OCI-LY3 (cell line): Measurements from ENCODE around the gene METTL1.

Experiments used
- H2AFZ ChIP-seq: fragments of 200-600, 300-600 bp; shearing (Covaris generic); 2 replicates; pipeline ENCODE4 v1.6.0; 2014; ENCODE audit warnings: antibody characterized with exemption, low read depth, low read length
- H3K27ac ChIP-seq: fragments of 200-600, 300-600 bp; sonication (generic); 2 replicates; pipeline ENCODE4 v1.5.1; 2014; ENCODE audit warnings: mild to moderate bottlenecking, low read length, moderate library complexity, mixed read lengths
- H3K27me3 ChIP-seq: fragments of 200-600, 300-600 bp; sonication (generic); 2 replicates; pipeline ENCODE4 v1.6.1; 2014; ENCODE audit warnings: low read depth, low read length, mixed read lengths
- H3K36me3 ChIP-seq: fragments of 200-600, 300-600 bp; sonication (generic); replicated peaks from 2 replicates; pipeline ENCODE3; 2014; ENCODE audit warnings: low read depth, low read length, mixed read lengths
- H3K4me1 ChIP-seq: fragments of 300-600, 200-600 bp; sonication (generic); 2 replicates; pipeline ENCODE4 v1.6.1; 2014; ENCODE audit warnings: low read length, mixed read lengths
- H3K4me2 ChIP-seq: fragments of 200-600, 300-600 bp; sonication (generic); 2 replicates; pipeline ENCODE4 v1.6.1; 2014; ENCODE audit warnings: low read length, mixed read lengths
- H3K4me3 ChIP-seq: fragments of 300-600, 200-600 bp; sonication (generic); 2 replicates; pipeline ENCODE4 v1.5.1; 2014; ENCODE audit warnings: antibody characterized with exemption, mild to moderate bottlenecking, low read length, moderate library complexity
- H3K79me2 ChIP-seq: fragments of 300-600, 200-600 bp; shearing (Covaris generic); 2 replicates; pipeline ENCODE4 v1.6.1; 2014; ENCODE audit warnings: mild to moderate bottlenecking, low read length, mixed read lengths
- H3K9ac ChIP-seq: fragments of 300-600, 200-600 bp; shearing (Covaris generic); 2 replicates; pipeline ENCODE4 v1.6.0; 2014; ENCODE audit warnings: mild to moderate bottlenecking, low read length, moderate library complexity
- H3K9me3 ChIP-seq: fragments of 200-600, 300-600 bp; shearing (Covaris generic); 2 replicates; pipeline ENCODE4 v1.6.1; 2014; ENCODE audit warnings: low read length, mixed read lengths; ENCODE audit not compliant: insufficient read depth
- H4K20me1 ChIP-seq: fragments of 200-600, 300-600 bp; sonication (generic); 2 replicates; pipeline ENCODE4 v1.6.1; 2016; ENCODE audit warnings: low read length, mixed read lengths; ENCODE audit not compliant: insufficient read depth
- EZH2phosphoT487 ChIP-seq: fragments of 200-600 bp; shearing (Covaris generic); IDR thresholded peaks from 2 replicates; pipeline ENCODE4 v1.6.1; 2018; ENCODE audit warnings: antibody characterized with exemption, mixed run types, low read depth
- TF ChIP-seq, protein P1 (sequence below): fragments of 200-600, 300-600 bp; sonication (generic); IDR thresholded peaks from 2 replicates; pipeline ENCODE4 v1.5.1; 2014; ENCODE audit warnings: antibody characterized with exemption, low read length, low read depth

The METTL1 gene

DNA sequence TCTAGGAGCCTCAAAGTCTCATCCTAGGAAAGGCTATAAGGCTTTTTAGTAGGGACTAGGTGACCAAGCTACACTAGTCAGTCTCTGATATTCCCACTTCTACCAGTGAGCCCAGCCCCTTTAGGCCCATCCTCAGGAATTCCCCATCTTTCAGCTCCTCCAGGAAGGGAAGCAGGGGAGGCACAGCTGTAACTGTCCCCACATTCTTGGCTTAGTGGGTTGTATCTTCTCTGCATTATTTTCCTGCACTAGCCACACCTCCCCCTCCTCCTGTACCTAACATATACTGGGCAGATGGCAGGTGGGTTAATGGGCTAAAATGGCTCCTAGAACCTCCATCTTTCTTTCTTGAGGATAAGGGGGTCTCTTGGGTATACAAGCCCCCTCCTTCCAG, 4.6 kb downstream of the METTL1 start:
- no peak overlapping the region for H3K27ac ChIP-seq
- peaks cover 8% of the 10 kb centered on the region for H3K4me1 ChIP-seq
- no peak for TF ChIP-seq EZH2phosphoT487
- TF ChIP-seq, protein P1, sequence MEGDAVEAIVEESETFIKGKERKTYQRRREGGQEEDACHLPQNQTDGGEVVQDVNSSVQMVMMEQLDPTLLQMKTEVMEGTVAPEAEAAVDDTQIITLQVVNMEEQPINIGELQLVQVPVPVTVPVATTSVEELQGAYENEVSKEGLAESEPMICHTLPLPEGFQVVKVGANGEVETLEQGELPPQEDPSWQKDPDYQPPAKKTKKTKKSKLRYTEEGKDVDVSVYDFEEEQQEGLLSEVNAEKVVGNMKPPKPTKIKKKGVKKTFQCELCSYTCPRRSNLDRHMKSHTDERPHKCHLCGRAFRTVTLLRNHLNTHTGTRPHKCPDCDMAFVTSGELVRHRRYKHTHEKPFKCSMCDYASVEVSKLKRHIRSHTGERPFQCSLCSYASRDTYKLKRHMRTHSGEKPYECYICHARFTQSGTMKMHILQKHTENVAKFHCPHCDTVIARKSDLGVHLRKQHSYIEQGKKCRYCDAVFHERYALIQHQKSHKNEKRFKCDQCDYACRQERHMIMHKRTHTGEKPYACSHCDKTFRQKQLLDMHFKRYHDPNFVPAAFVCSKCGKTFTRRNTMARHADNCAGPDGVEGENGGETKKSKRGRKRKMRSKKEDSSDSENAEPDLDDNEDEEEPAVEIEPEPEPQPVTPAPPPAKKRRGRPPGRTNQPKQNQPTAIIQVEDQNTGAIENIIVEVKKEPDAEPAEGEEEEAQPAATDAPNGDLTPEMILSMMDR = no peak
- no peak overlapping the region for H2AFZ ChIP-seq
- H4K20me1 ChIP-seq = no peaks in the 10 kb centered on the region
- H3K27me3 ChIP-seq = no peaks in the 10 kb centered on the region
- no peak overlapping the region for H3K4me3 ChIP-seq
- H3K9ac ChIP-seq = no peak overlapping the region
- peaks cover 32% of the 10 kb centered on the region for H3K36me3 ChIP-seq
- no peaks in the 10 kb centered on the region for H3K9me3 ChIP-seq
- no peak overlapping the region for H3K4me2 ChIP-seq
- peaks cover 12% of the 10 kb centered on the region for H3K79me2 ChIP-seq

DNA sequence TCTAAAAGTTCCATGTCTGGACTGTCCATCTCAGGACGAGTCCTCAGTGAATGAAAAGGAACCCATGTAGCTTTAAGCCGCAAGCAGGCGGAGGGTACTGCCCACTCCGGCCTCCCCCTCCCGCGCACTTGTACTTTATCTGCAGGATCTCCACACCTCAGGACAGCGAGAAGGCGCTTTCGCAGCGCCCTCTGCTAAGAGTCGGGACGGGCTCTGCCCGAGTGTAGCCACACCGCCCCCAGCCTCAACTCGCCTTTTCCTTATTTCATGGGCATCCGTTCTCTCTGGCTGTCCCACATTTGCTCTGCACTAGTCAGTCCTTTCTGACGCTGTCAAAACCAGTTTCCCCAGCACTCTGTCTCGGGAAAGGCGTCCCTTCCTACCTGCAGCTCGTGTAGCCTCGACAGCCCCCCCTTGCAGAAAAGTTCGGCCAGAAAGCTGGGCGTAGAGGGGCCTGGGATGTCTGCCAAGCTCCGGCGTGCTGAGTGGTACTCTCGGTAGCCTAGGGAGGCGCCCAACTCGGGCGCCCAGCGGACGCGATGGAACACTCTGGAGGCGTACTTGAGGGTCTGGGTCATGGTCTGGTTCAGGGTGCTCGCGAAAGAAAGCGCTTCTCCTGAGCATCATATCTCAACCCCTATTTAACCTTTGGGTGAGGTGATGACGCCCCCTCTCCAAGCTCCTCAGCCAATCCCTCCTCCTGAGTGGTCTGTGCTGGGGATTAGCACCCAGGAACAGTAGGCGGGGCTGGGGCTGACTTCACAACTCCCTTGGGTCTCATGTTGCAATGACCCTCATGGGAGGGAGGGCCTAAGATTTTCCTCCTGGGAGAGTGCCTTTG, 5.2 kb downstream of the METTL1 start, which contains the start of gene CYP27B1:
Gene CYP27B1 (minus strand): TSS at position 615 of the 841 bp plus-strand sequence. CDS start 37 bp downstream, at position 578.
- H3K27me3 ChIP-seq = no peaks in the 10 kb centered on the region
- TF ChIP-seq, protein P1 = no peak
- TF ChIP-seq EZH2phosphoT487 = no peak
- H3K9ac ChIP-seq = no peak within 1 kb of the TSS
- peaks cover 12% of the 10 kb centered on the region for H3K79me2 ChIP-seq
- peaks cover 35% of the 10 kb centered on the region for H3K36me3 ChIP-seq
- no peaks in the 10 kb centered on the region for H3K9me3 ChIP-seq
- H3K4me3 ChIP-seq = no peak within 1 kb of the TSS
- H3K4me2 ChIP-seq = peak within 1 kb of the TSS; percentile 83; the same call in 1 of the 2 replicates
- H2AFZ ChIP-seq = no peak within 1 kb of the TSS
- H4K20me1 ChIP-seq = no peaks in the 10 kb centered on the region
- no peak within 1 kb of the TSS for H3K27ac ChIP-seq
- H3K4me1 ChIP-seq = peaks cover 8% of the 10 kb centered on the region

DNA sequence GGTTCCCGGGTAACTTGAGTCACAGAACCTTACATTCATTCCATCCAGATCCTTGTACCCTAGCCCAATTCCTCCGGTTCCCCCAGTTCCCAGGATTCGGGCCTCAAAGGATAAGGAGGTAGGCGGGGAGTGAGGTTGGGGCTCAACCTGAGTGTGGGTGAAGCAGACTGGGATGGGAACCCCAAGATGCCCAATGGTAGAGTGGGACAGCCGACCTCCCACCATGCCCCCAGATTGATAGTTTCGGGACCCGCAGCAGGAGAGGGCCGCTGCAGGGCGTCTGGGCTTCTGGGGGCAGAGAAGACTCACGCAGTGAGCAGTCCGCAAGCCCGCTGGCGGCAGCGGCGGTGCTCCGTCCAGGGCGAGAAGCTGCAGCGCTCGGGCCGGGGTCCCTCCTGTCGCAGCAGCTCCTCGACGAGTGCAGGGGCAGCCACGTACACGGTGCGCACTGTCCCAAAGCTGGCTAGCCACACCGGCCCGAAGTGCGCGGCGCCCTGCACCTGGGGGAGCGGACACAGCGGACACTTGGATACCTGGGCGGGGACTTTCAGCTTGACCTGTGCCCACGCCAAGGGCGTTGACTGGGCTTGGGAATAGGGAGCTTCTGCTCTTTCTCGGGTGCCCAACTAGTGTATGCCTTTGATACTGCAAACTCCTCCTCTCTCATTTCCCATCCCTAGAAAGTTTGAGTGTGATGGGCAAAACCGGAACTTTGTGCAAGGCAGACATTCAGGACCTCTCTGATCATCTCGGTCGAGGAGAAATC, 6.0 kb downstream of the METTL1 start:
- TF ChIP-seq, protein P1 = no peak
- TF ChIP-seq EZH2phosphoT487 = no peak
- peaks cover 5% of the 10 kb centered on the region; the same call in 1 of the 2 replicates for H4K20me1 ChIP-seq
- H3K27me3 ChIP-seq = no peaks in the 10 kb centered on the region
- peak overlapping the region; percentile 78 for H3K4me3 ChIP-seq
- no peaks in the 10 kb centered on the region for H3K9me3 ChIP-seq
- H3K36me3 ChIP-seq = peaks cover 38% of the 10 kb centered on the region
- H3K4me1 ChIP-seq = peaks cover 6% of the 10 kb centered on the region
- H2AFZ ChIP-seq = no peak overlapping the region
- peak overlapping the region; percentile 83 for H3K4me2 ChIP-seq
- peaks cover 6% of the 10 kb centered on the region for H3K79me2 ChIP-seq
- H3K9ac ChIP-seq = peak overlapping the region; percentile 52; the same call in 1 of the 2 replicates
- H3K27ac ChIP-seq = no peak overlapping the region
